ENCODE data around the gene C2orf78. TPM values are rescaled to one million over a fixed set of nuclear protein-coding genes. Genes with fewer than 3 reads are reported as not detected.

C2orf78 gene
- total RNA-seq, 6 experiments from 2014 or later, result 0.07 TPM; not detected in 5

DNA sequence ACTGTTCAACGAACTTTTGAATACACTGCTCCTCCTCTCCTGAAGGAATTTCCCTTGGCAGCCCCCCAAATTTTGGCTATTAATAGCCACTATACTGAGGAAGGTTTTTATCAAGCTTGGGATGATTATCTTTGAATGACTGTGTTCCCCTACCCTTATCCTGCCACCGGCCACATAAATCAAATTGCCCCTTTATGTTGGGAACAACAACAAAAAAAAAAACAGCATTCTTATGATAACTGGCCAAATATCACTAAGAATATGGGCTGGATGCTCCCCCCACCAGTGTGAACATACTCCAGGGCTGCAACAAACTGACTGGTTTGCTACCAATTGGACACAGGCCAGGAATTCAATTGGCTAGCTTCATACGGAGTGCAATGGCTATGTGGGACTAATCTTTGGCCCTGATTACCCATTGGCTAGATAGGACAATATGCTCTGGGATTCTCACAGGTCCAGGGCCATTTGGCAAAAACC, 24.7 kb upstream of the C2orf78 start:
- Histone ChIP-seq H3K4me1 (peaks cover 0 to 7% (median 0%) of the 10 kb centered on the region in 4 donors), H3K9me3 (no peaks in the 10 kb centered on the region), H3K4me3 (no peak overlapping the region), H3K27me3 (no peaks in the 10 kb centered on the region), H3K27ac (no peak overlapping the region), H3K36me3 (peaks cover 0 to 24% (median 9%) of the 10 kb centered on the region in 4 donors)
- no peak for TF ChIP-seq POLR2A (IDR thresholded peaks at IDR 0.05)
- TF ChIP-seq, protein P1, sequence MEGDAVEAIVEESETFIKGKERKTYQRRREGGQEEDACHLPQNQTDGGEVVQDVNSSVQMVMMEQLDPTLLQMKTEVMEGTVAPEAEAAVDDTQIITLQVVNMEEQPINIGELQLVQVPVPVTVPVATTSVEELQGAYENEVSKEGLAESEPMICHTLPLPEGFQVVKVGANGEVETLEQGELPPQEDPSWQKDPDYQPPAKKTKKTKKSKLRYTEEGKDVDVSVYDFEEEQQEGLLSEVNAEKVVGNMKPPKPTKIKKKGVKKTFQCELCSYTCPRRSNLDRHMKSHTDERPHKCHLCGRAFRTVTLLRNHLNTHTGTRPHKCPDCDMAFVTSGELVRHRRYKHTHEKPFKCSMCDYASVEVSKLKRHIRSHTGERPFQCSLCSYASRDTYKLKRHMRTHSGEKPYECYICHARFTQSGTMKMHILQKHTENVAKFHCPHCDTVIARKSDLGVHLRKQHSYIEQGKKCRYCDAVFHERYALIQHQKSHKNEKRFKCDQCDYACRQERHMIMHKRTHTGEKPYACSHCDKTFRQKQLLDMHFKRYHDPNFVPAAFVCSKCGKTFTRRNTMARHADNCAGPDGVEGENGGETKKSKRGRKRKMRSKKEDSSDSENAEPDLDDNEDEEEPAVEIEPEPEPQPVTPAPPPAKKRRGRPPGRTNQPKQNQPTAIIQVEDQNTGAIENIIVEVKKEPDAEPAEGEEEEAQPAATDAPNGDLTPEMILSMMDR (IDR thresholded peaks at IDR 0.05), result no peak
- intact Hi-C loops (cut with DNase I), result no loop called here
- ATAC-seq (peak; percentile 74 to 94 (median 88)), DNase-seq (peak in 1 of 3 donors; percentile 82)
- 16% methylated on average over 3 of the region's 3 CpGs for WGBS (ENCODE audit: insufficient coverage, low coverage, low lambda C conversion rate, missing lambda C conversion rate)

DNA sequence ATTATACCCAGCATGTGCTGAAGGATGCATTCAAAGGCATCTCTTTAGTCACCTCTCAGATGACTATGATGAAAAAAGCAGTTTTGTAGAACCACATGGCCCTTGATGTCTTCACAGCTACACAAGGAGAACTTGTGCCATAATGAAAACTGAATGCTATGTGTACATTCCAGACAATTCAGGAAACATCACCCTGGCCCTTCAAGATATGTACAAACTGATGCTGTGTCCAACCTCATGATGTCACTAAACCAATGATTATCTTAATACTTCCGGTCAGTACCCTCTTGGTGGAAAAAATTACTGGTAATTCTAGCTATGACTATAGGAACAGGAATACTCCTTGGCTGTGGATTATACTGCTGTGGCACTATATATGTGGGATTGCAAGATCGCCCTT, 24.1 kb upstream of the C2orf78 start:
- Histone ChIP-seq H3K27ac (no peak overlapping the region), H3K9me3 (no peaks in the 10 kb centered on the region), H3K4me1 (peaks cover 0 to 7% (median 0%) of the 10 kb centered on the region in 4 donors), H3K36me3 (peaks cover 0 to 30% (median 12%) of the 10 kb centered on the region in 4 donors), H3K27me3 (no peaks in the 10 kb centered on the region), H3K4me3 (no peak overlapping the region)
- DNase-seq (no peak), ATAC-seq (no peak)
- no peak for TF ChIP-seq POLR2A (IDR thresholded peaks at IDR 0.05)
- TF ChIP-seq, protein P1 (IDR thresholded peaks at IDR 0.05), result no peak
- WGBS (ENCODE audit: insufficient coverage, low coverage, low lambda C conversion rate, missing lambda C conversion rate), result 67% methylated on average over 1 of the region's 2 CpGs
- intact Hi-C loops (cut with DNase I), result no loop called here

DNA sequence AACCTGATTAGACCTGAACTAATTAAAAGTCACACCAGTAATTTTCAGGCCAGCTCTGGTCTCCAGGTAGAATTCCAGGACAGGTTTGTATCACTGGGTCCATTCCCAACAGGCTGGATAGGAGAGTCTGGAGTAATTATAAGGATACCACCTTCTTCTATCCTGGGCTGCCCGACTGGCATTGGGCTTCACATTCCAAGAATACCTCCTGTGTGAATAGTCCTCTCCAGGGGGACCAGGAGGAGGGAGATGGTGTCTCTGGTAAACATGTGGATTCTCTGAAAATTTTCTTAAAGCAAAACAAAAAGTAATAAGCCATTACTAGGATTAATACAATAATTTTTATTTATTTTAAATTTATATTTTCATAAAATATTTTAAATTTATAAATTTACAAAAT, 21.4 kb upstream of the C2orf78 start:
- DNase-seq (no peak), ATAC-seq (no peak)
- Histone ChIP-seq H3K27me3 (no peaks in the 10 kb centered on the region), H3K9me3 (no peaks in the 10 kb centered on the region), H3K36me3 (peaks cover 0 to 51% (median 16%) of the 10 kb centered on the region in 4 donors), H3K4me3 (no peak overlapping the region), H3K27ac (no peak overlapping the region), H3K4me1 (peaks cover 0 to 7% (median 0%) of the 10 kb centered on the region in 4 donors)
- intact Hi-C loops (cut with DNase I), result no loop called here
- TF ChIP-seq, protein P1 (IDR thresholded peaks at IDR 0.05), result no peak
- no peak for TF ChIP-seq POLR2A (IDR thresholded peaks at IDR 0.05)
- WGBS (ENCODE audit: insufficient coverage, low coverage, low lambda C conversion rate, missing lambda C conversion rate), result 92% methylated on average over 1 of the region's 1 CpG

DNA sequence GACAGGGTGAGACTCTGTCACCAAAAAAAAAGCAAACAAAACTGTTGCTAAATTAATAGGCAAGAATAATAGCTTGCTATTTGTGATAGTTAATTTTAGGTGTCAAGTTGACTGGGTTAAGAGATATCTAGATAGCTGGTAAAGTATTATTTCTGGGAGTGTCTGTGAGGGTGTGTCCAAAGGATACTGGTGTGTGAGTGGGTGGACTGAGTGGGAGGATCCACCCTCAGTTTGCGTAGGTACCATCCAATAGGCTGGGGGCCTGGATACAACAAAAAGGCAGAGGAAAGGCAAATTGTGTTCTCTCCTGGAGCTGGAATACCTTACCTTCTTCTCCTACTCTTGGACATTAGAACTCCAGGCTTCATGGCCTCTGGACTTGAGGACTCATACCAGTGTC, 19.0 kb upstream of the C2orf78 start:
- ATAC-seq (no peak), DNase-seq (no peak)
- H3K36me3 ChIP-seq, result peaks cover 0 to 74% (median 24%) of the 10 kb centered on the region in 4 donors
- H3K27ac ChIP-seq, result no peak overlapping the region
- H3K27me3 ChIP-seq, result no peaks in the 10 kb centered on the region
- H3K4me1 ChIP-seq, result no peaks in the 10 kb centered on the region
- no peak overlapping the region for H3K4me3 ChIP-seq
- intact Hi-C loops (cut with DNase I), result no loop called here
- TF ChIP-seq, protein P1 (IDR thresholded peaks at IDR 0.05), result no peak
- TF ChIP-seq POLR2A (IDR thresholded peaks at IDR 0.05), result no peak
- no peaks in the 10 kb centered on the region for H3K9me3 ChIP-seq
- 80% methylated on average over 1 of the region's 1 CpG for WGBS (ENCODE audit: insufficient coverage, low coverage, low lambda C conversion rate, missing lambda C conversion rate)

All from right lobe of liver (tissue), 6 donors.